Amygdala (tissue), 56 donors: Measurements from ENCODE around the gene MED26.
"Not testable (repeated sequence)": the region's sequence is repeated elsewhere in the genome, so short reads cannot be mapped to it uniquely, and the experiment has no call there.

Experiments used
- DNase-seq, 56 donors: peaks; one replicate each; lab custom pipeline; 2025; lab: John Stamatoyannopoulos, UW

Gene MED26

GRCh38 chr19:16628183-16628983 lies at the start of gene MED26:
MED26 (minus strand) TSS chr19:16628204; CDS start chr19:16627943, 261 bp downstream.
- DNase-seq: peak; percentile 53 to 99 (median 92)

- no peak for DNase-seq
Observed at GRCh38 chr19:16677055-16677454, 49.1 kb upstream of the MED26 start.

GRCh38 chr19:16676101-16676798 lies 48.2 kb upstream of the MED26 start:
- no peak for DNase-seq

- DNase-seq: not testable (repeated sequence)
Observed at GRCh38 chr19:16673839-16674238, 45.8 kb upstream of the MED26 start.

GRCh38 chr19:16673231-16673630 lies 45.2 kb upstream of the MED26 start:
- DNase-seq: no peak

GRCh38 chr19:16671652-16672274 lies 43.8 kb upstream of the MED26 start:
- DNase-seq: no peak

- peak in 3 of 56 donors; percentile 10 to 32 (median 18) for DNase-seq
Observed at GRCh38 chr19:16670291-16670690, 42.3 kb upstream of the MED26 start.

GRCh38 chr19:16668702-16669101 lies 40.7 kb upstream of the MED26 start:
- DNase-seq: not testable (repeated sequence)

- DNase-seq: no peak
Observed at GRCh38 chr19:16668176-16668575, 40.2 kb upstream of the MED26 start.

- DNase-seq: peak in 25 of 56 donors; percentile 2 to 41 (median 11)
Observed at GRCh38 chr19:16661480-16662034, 33.6 kb upstream of the MED26 start.

- peak in 30 of 56 donors; percentile 10 to 52 (median 32) for DNase-seq
Observed at GRCh38 chr19:16660763-16661479, 32.9 kb upstream of the MED26 start, which contains the start of gene TMEM38A. TMEM38A (plus strand) TSS chr19:16661139; CDS start chr19:16661218, 79 bp downstream.

GRCh38 chr19:16659832-16660708 lies 32.1 kb upstream of the MED26 start, which contains the start of gene SMIM7:
SMIM7 (minus strand) TSS chr19:16660144; CDS start chr19:16660110, 34 bp downstream.
- peak; percentile 88 to 99 (median 97) for DNase-seq

GRCh38 chr19:16659464-16659831 lies 31.4 kb upstream of the MED26 start:
- DNase-seq: no peak

- no peak for DNase-seq
Observed at GRCh38 chr19:16657384-16657783, 29.4 kb upstream of the MED26 start.

- no peak for DNase-seq
Observed at GRCh38 chr19:16655727-16656126, 27.7 kb upstream of the MED26 start.

GRCh38 chr19:16654627-16655026 lies 26.6 kb upstream of the MED26 start:
- no peak for DNase-seq

- no peak for DNase-seq
Observed at GRCh38 chr19:16654140-16654539, 26.1 kb upstream of the MED26 start.

GRCh38 chr19:16652854-16653253 lies 24.9 kb upstream of the MED26 start:
- no peak for DNase-seq
